ENCODE data around the gene ADAMTSL3. TPM values are rescaled to one million over a fixed set of nuclear protein-coding genes. Genes with fewer than 3 reads are reported as not detected.

Gene ADAMTSL3
- total RNA-seq, 4 donors from 2014 or later = 2.0 to 11.3 (median 3.8) TPM

- no peaks in the 10 kb centered on the region for H3K36me3 ChIP-seq
- H3K4me1 ChIP-seq = no peaks in the 10 kb centered on the region
- no peak for DNase-seq (ENCODE audit: low spot score in 2 of 2)
- WGBS = 57% methylated on average over 7 of the region's 7 CpGs
- TF ChIP-seq POLR2AphosphoS5 (IDR thresholded peaks at IDR 0.05) (no peak), EP300 (IDR thresholded peaks at IDR 0.05) (no peak), POLR2A (IDR thresholded peaks at IDR 0.05) (no peak)
- TF ChIP-seq, protein P1, sequence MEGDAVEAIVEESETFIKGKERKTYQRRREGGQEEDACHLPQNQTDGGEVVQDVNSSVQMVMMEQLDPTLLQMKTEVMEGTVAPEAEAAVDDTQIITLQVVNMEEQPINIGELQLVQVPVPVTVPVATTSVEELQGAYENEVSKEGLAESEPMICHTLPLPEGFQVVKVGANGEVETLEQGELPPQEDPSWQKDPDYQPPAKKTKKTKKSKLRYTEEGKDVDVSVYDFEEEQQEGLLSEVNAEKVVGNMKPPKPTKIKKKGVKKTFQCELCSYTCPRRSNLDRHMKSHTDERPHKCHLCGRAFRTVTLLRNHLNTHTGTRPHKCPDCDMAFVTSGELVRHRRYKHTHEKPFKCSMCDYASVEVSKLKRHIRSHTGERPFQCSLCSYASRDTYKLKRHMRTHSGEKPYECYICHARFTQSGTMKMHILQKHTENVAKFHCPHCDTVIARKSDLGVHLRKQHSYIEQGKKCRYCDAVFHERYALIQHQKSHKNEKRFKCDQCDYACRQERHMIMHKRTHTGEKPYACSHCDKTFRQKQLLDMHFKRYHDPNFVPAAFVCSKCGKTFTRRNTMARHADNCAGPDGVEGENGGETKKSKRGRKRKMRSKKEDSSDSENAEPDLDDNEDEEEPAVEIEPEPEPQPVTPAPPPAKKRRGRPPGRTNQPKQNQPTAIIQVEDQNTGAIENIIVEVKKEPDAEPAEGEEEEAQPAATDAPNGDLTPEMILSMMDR (IDR thresholded peaks at IDR 0.05) = no peak
- H3K27ac ChIP-seq = no peak overlapping the region
- H3K4me3 ChIP-seq = no peak overlapping the region
- H3K9me3 ChIP-seq = no peaks in the 10 kb centered on the region
- H3K27me3 ChIP-seq = no peaks in the 10 kb centered on the region
These were observed 218.1 kb downstream of the ADAMTSL3 start for GRCh38 chr15:83871808-83872559.

DNA sequence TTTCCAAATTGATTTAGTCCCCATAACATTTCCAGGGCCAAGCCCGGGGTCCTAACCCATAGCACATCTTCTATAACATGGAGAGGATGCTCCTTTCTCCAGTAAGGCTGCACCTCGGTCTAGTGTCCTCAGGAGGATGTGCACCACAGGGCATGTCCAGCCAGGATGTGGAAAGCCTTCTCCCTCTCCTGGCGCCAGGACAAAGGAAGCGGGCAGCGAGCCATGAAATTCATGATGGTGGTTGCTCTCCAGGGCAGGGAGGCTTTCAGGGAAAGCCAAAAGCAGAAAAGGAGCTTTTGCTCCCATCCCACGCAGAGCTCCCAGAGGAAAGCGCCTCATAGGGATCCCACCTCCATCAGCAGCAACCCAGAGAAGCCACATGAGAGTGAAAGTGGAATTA lies 220.0 kb downstream of the ADAMTSL3 start:
- no peaks in the 10 kb centered on the region for H3K36me3 ChIP-seq
- H3K4me1 ChIP-seq = no peaks in the 10 kb centered on the region
- no peak overlapping the region for H3K4me3 ChIP-seq
- H3K27ac ChIP-seq = no peak overlapping the region
- H3K9me3 ChIP-seq = no peaks in the 10 kb centered on the region
- WGBS = 90% methylated on average over 7 of the region's 7 CpGs
- no peaks in the 10 kb centered on the region for H3K27me3 ChIP-seq
- TF ChIP-seq POLR2AphosphoS5 (IDR thresholded peaks at IDR 0.05) (no peak), EP300 (IDR thresholded peaks at IDR 0.05) (no peak), POLR2A (IDR thresholded peaks at IDR 0.05) (no peak)
- TF ChIP-seq, protein P1 (IDR thresholded peaks at IDR 0.05) = no peak
- DNase-seq (ENCODE audit: low spot score in 2 of 2) = no peak

DNA sequence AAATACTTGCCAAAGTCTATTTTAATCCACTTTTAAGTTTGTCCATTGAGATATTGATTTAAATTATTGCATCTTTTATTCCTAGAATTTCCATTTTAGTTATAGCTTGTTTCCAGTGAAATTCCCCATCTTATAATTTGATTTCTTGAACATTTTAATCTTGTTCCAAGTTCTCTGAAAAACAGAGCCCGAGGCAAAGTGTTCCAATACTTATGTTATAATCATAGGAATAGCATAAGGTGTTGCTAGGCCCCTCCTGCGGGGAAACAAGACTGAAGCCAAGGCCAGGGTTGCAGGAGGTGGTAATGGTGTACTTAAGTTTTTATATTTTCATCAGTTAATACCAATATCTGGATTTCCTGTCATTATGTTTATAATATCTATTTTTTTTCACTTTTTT lies 226.6 kb downstream of the ADAMTSL3 start:
- 65% methylated on average over 2 of the region's 2 CpGs for WGBS
- no peak overlapping the region for H3K4me3 ChIP-seq
- H3K9me3 ChIP-seq = no peaks in the 10 kb centered on the region
- no peak overlapping the region for H3K27ac ChIP-seq
- H3K27me3 ChIP-seq = no peaks in the 10 kb centered on the region
- H3K36me3 ChIP-seq = no peaks in the 10 kb centered on the region
- DNase-seq (ENCODE audit: low spot score in 2 of 2) = no peak
- TF ChIP-seq, protein P1 (IDR thresholded peaks at IDR 0.05) = no peak
- TF ChIP-seq EP300 (IDR thresholded peaks at IDR 0.05) (no peak), POLR2A (IDR thresholded peaks at IDR 0.05) (no peak), POLR2AphosphoS5 (IDR thresholded peaks at IDR 0.05) (no peak)
- H3K4me1 ChIP-seq = no peaks in the 10 kb centered on the region

DNA sequence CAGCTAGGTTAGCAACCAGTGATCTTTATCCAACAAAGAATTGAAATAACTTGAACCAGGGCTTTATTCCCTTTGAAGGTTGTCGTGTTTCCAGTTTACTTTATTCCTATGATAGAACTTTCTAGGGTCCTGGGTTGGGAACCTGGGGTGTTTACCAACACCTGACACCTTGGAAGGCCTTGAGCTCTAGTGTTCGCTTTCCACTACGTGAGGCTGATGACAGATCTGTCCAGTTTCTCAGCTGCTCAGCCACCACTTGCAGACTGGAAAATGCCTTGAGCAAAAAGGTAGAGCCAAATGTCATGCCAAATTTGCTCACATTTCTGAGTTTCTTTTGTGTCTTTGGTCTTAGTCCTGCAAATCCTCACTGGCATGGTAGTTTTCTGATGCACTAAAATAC lies 227.2 kb downstream of the ADAMTSL3 start:
- no peak for DNase-seq (ENCODE audit: low spot score in 2 of 2)
- Histone ChIP-seq H3K9me3 (no peaks in the 10 kb centered on the region), H3K36me3 (no peaks in the 10 kb centered on the region), H3K4me3 (no peak overlapping the region), H3K27me3 (no peaks in the 10 kb centered on the region), H3K4me1 (no peaks in the 10 kb centered on the region), H3K27ac (no peak overlapping the region)
- 57% methylated on average over 3 of the region's 3 CpGs for WGBS
- no peak for TF ChIP-seq EP300 (IDR thresholded peaks at IDR 0.05)
- TF ChIP-seq, protein P1 (IDR thresholded peaks at IDR 0.05) = no peak
- no peak for TF ChIP-seq POLR2A (IDR thresholded peaks at IDR 0.05)
- no peak for TF ChIP-seq POLR2AphosphoS5 (IDR thresholded peaks at IDR 0.05)

DNA sequence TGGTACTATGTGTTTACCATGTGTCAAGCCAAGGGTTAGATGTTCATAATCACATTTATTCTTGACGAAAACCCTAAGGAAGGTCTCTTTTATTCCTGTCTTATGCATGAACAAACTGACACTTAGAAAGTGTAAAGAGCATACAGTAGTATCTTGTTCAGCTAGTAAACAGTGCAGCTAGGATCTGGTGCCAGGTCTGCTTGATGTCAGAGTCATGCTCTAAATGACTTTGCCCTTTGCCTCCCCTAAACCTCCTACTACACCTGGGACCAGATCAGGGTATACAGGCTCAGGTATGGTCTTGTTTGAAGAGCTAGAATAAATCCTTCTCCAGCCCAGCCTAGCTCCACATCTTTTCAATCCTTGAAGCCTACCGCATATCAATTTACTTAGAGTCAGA lies 232.4 kb downstream of the ADAMTSL3 start:
- no peak for TF ChIP-seq EP300 (IDR thresholded peaks at IDR 0.05)
- no peak for TF ChIP-seq POLR2AphosphoS5 (IDR thresholded peaks at IDR 0.05)
- TF ChIP-seq, protein P1 (IDR thresholded peaks at IDR 0.05) = no peak
- no peak for TF ChIP-seq POLR2A (IDR thresholded peaks at IDR 0.05)

More for the DNA sequence above, 232.4 kb downstream of the ADAMTSL3 start:
- peaks cover 8% of the 10 kb centered on the region for H3K4me1 ChIP-seq
- WGBS = 89% methylated on average over 2 of the region's 2 CpGs
- no peaks in the 10 kb centered on the region for H3K27me3 ChIP-seq
- H3K36me3 ChIP-seq = no peaks in the 10 kb centered on the region
- H3K9me3 ChIP-seq = no peaks in the 10 kb centered on the region
- no peak for DNase-seq (ENCODE audit: low spot score in 2 of 2)
- H3K4me3 ChIP-seq = no peak overlapping the region
- no peak overlapping the region for H3K27ac ChIP-seq

Data from suprapubic skin (tissue), 4 donors.